ENCODE results near the gene OSTF1. TPM values are rescaled to one million over a fixed set of nuclear protein-coding genes. Genes with fewer than 3 reads are reported as not detected.

The OSTF1 gene
- polyA plus RNA-seq, 1 donor from 2014 or later: 8.8 TPM

GRCh38 chr9:75131700-75132099 is 43.4 kb downstream of the OSTF1 start:
- TF ChIP-seq CTCF (IDR thresholded peaks at IDR 0.05; ENCODE audit: poor library complexity, severe bottlenecking) (no peak), EP300 (conservative IDR thresholded peaks at IDR 0.05; ENCODE audit: poor library complexity, severe bottlenecking) (no peak), RAD21 (conservative IDR thresholded peaks at IDR 0.05) (no peak), EZH2 (IDR thresholded peaks at IDR 0.05; ENCODE audit: borderline replicate concordance, insufficient read depth, low read length, poor library complexity, severe bottlenecking) (no peak), MXI1 (conservative IDR thresholded peaks at IDR 0.05; ENCODE audit: poor library complexity, severe bottlenecking) (no peak), TAF1 (IDR thresholded peaks at IDR 0.05; ENCODE audit: low read depth) (no peak), SMC3 (conservative IDR thresholded peaks at IDR 0.05; ENCODE audit: poor library complexity) (no peak), POLR2AphosphoS5 (IDR thresholded peaks at IDR 0.05) (no peak), REST (IDR thresholded peaks at IDR 0.05; ENCODE audit: borderline replicate concordance) (no peak)
- H3K36me3 ChIP-seq (ENCODE audit: insufficient read depth, low read length): no peaks in the 10 kb centered on the region
- no peak overlapping the region for H2AFZ ChIP-seq (ENCODE audit: low read depth, low read length)
- H3K27me3 ChIP-seq (ENCODE audit: insufficient read depth, low read depth, low read length): no peaks in the 10 kb centered on the region
- H4K20me1 ChIP-seq (ENCODE audit: insufficient read depth): no peaks in the 10 kb centered on the region
- H3K9ac ChIP-seq (ENCODE audit: low read length): no peak overlapping the region
- H3K4me2 ChIP-seq (ENCODE audit: low read length): no peak overlapping the region
- no peaks in the 10 kb centered on the region for H3F3A ChIP-seq (ENCODE audit: insufficient read depth, low read length, poor library complexity, severe bottlenecking)
- H3K4me3 ChIP-seq (ENCODE audit: low read length): no peak overlapping the region
- no peaks in the 10 kb centered on the region for H3K9me2 ChIP-seq (ENCODE audit: insufficient read depth, low read length)
- H3K27ac ChIP-seq (ENCODE audit: low read length): no peak overlapping the region
- H3K9me3 ChIP-seq (ENCODE audit: low read length): no peaks in the 10 kb centered on the region
- no peaks in the 10 kb centered on the region for H3K79me2 ChIP-seq (replicated peaks; ENCODE audit: insufficient read depth, low read length)

- Histone ChIP-seq H3K79me2 (replicated peaks; ENCODE audit: insufficient read depth, low read length) (no peaks in the 10 kb centered on the region), H3F3A (ENCODE audit: insufficient read depth, low read length, poor library complexity, severe bottlenecking) (no peaks in the 10 kb centered on the region), H4K20me1 (ENCODE audit: insufficient read depth) (no peaks in the 10 kb centered on the region), H3K27ac (ENCODE audit: low read length) (no peak overlapping the region), H2AFZ (ENCODE audit: low read depth, low read length) (no peak overlapping the region), H3K4me3 (ENCODE audit: low read length) (no peak overlapping the region), H3K27me3 (ENCODE audit: insufficient read depth, low read depth, low read length) (no peaks in the 10 kb centered on the region), H3K36me3 (ENCODE audit: insufficient read depth, low read length) (no peaks in the 10 kb centered on the region), H3K4me2 (ENCODE audit: low read length) (no peak overlapping the region), H3K9ac (ENCODE audit: low read length) (no peak overlapping the region), H3K9me3 (ENCODE audit: low read length) (no peaks in the 10 kb centered on the region), H3K9me2 (ENCODE audit: insufficient read depth, low read length) (no peaks in the 10 kb centered on the region)
- TF ChIP-seq CTCF (IDR thresholded peaks at IDR 0.05; ENCODE audit: poor library complexity, severe bottlenecking): no peak
- TF ChIP-seq SMC3 (conservative IDR thresholded peaks at IDR 0.05; ENCODE audit: poor library complexity): no peak
- no peak for TF ChIP-seq REST (IDR thresholded peaks at IDR 0.05; ENCODE audit: borderline replicate concordance)
- TF ChIP-seq TAF1 (IDR thresholded peaks at IDR 0.05; ENCODE audit: low read depth): no peak
- no peak for TF ChIP-seq MXI1 (conservative IDR thresholded peaks at IDR 0.05; ENCODE audit: poor library complexity, severe bottlenecking)
- TF ChIP-seq EZH2 (IDR thresholded peaks at IDR 0.05; ENCODE audit: borderline replicate concordance, insufficient read depth, low read length, poor library complexity, severe bottlenecking): no peak
- TF ChIP-seq POLR2AphosphoS5 (IDR thresholded peaks at IDR 0.05): no peak
- no peak for TF ChIP-seq EP300 (conservative IDR thresholded peaks at IDR 0.05; ENCODE audit: poor library complexity, severe bottlenecking)
Measured at GRCh38 chr9:75132244-75132643, 43.9 kb downstream of the OSTF1 start.
